ENCODE data around the gene DOK3. TPM values are rescaled to one million over a fixed set of nuclear protein-coding genes. Genes with fewer than 3 reads are reported as not detected.

DOK3 gene
- total and polyA plus RNA-seq, 2 of the 13 experiments (the other 11 are each of a cell fraction or from before 2014, with no cell fraction given) = 1.4 to 1.5 TPM

DNA sequence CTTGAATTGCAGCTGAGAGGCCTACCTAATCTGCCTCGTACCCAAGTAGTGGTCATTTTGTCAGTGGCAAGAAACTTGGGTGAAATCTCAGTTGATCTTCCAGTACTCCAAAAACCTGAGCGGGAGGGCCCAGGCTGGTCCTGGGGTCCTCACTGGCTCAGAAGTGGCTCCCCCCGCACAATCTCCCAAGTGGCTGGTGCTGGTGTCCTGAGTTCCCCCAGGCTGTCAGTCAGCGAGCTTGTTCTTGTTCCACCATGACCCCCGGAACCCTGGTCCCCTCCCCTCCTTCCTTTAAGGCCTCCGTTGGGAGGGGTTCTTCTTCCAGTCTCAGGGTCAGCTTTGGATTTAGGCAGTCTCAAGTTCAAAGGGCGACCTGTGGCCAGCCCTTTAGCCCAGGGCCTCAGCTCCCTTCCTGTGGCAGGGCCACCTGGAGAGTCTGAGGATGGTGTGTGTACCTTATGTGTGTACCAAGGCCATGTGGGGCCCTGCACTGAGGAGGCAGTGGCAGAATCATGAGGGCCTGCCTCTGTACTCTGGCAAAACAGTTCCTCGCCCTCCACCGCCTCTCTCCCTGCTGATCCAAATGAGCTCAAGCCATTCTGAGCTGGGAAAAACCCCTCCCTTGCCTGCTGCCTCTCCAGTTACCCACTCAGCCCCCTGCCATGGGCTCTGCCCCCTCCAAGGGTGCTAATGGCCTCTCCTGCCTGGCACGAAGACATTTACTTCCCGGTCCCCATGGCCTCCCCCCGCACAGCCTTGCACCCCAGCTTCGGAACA, 31.7 kb downstream of the DOK3 start (continued):
- TF ChIP-seq, protein P1, sequence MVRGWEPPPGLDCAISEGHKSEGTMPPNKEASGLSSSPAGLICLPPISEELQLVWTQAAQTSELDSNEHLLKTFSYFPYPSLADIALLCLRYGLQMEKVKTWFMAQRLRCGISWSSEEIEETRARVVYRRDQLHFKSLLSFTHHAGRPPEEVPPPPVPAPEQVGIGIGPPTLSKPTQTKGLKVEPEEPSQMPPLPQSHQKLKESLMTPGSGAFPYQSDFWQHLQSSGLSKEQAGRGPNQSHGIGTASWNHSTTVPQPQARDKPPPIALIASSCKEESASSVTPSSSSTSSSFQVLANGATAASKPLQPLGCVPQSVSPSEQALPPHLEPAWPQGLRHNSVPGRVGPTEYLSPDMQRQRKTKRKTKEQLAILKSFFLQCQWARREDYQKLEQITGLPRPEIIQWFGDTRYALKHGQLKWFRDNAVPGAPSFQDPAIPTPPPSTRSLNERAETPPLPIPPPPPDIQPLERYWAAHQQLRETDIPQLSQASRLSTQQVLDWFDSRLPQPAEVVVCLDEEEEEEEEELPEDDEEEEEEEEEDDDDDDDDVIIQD (CRISPR knock-in tag; IDR thresholded peaks at IDR 0.05; ENCODE audit: low read depth) = no peak
- TF ChIP-seq ZFX (CRISPR knock-in tag; IDR thresholded peaks at IDR 0.05; ENCODE audit: low read depth) (peak; percentile 59), MYC (CRISPR knock-in tag; IDR thresholded peaks at IDR 0.05; ENCODE audit: borderline replicate concordance) (no peak), RARG (CRISPR knock-in tag; IDR thresholded peaks at IDR 0.05; ENCODE audit: low read depth) (no peak)
- TF ChIP-seq, protein P2, sequence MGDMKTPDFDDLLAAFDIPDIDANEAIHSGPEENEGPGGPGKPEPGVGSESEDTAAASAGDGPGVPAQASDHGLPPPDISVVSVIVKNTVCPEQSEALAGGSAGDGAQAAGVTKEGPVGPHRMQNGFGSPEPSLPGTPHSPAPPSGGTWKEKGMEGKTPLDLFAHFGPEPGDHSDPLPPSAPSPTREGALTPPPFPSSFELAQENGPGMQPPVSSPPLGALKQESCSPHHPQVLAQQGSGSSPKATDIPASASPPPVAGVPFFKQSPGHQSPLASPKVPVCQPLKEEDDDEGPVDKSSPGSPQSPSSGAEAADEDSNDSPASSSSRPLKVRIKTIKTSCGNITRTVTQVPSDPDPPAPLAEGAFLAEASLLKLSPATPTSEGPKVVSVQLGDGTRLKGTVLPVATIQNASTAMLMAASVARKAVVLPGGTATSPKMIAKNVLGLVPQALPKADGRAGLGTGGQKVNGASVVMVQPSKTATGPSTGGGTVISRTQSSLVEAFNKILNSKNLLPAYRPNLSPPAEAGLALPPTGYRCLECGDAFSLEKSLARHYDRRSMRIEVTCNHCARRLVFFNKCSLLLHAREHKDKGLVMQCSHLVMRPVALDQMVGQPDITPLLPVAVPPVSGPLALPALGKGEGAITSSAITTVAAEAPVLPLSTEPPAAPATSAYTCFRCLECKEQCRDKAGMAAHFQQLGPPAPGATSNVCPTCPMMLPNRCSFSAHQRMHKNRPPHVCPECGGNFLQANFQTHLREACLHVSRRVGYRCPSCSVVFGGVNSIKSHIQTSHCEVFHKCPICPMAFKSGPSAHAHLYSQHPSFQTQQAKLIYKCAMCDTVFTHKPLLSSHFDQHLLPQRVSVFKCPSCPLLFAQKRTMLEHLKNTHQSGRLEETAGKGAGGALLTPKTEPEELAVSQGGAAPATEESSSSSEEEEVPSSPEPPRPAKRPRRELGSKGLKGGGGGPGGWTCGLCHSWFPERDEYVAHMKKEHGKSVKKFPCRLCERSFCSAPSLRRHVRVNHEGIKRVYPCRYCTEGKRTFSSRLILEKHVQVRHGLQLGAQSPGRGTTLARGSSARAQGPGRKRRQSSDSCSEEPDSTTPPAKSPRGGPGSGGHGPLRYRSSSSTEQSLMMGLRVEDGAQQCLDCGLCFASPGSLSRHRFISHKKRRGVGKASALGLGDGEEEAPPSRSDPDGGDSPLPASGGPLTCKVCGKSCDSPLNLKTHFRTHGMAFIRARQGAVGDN (CRISPR knock-in tag; IDR thresholded peaks at IDR 0.05) = peak; percentile 48
- TF ChIP-seq, protein P3, sequence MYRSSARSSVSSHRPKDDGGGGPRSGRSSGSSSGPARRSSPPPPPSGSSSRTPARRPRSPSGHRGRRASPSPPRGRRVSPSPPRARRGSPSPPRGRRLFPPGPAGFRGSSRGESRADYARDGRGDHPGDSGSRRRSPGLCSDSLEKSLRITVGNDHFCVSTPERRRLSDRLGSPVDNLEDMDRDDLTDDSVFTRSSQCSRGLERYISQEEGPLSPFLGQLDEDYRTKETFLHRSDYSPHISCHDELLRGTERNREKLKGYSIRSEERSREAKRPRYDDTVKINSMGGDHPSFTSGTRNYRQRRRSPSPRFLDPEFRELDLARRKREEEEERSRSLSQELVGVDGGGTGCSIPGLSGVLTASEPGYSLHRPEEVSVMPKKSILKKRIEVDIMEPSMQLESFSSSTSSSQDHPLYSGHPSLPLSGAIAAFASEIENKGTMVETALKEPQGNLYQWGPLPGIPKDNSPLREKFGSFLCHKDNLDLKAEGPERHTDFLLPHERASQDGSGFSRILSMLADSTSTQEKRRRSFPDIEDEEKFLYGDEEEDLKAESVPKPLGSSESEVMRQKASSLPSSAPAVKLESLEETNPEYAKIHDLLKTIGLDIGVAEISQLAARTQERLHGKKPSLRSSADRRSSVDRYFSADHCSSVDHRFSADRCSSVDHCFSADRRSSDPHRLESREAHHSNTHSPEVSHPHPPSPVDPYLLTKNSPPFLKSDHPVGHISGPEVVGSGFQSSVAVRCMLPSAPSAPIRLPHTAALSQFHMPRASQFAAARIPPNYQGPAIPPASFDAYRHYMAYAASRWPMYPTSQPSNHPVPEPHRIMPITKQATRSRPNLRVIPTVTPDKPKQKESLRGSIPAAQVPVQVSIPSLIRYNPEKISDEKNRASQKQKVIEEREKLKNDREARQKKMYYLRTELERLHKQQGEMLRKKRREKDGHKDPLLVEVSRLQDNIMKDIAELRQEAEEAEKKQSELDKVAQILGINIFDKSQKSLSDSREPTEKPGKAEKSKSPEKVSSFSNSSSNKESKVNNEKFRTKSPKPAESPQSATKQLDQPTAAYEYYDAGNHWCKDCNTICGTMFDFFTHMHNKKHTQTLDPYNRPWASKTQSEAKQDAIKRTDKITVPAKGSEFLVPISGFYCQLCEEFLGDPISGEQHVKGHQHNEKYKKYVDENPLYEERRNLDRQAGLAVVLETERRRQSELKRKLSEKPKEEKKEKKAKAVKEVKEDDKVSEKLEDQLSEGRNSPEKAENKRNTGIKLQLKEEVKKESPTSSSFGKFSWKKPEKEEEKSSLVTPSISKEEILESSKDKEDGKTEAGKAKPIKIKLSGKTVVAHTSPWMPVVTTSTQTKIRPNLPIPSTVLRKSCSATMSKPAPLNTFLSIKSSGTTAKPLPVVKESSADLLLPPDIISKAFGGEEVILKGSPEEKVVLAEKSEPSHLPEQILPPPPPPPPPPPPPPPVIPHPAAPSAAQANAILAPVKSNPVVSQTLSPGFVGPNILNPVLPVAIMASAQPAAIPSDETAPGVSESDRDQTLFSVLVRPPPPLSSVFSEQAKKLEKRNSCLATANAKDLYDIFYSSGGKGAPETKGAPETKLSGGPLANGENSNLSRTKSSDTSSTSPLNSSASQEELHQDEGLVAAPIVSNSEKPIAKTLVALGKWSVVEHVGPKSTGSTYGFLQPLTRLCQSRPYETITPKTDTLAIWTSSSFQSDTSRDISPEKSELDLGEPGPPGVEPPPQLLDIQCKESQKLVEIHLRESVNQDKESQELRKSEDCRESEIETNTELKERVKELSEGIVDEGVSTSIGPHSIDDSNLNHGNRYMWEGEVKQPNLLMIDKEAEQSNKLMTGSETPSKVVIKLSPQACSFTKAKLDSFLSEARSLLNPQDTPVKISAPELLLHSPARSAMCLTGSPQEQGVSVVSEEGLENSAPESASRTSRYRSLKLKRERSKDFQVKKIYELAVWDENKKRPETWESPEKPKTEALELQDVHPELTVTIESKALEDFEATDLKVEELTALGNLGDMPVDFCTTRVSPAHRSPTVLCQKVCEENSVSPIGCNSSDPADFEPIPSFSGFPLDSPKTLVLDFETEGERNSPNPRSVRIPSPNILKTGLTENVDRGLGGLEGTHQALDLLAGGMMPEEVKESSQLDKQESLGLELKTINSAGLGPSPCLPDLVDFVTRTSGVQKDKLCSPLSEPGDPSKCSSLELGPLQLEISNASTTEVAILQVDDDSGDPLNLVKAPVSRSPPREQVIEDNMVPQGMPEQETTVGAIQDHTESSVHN (CRISPR knock-in tag; IDR thresholded peaks at IDR 0.05) = no peak
- TF ChIP-seq, protein P4, sequence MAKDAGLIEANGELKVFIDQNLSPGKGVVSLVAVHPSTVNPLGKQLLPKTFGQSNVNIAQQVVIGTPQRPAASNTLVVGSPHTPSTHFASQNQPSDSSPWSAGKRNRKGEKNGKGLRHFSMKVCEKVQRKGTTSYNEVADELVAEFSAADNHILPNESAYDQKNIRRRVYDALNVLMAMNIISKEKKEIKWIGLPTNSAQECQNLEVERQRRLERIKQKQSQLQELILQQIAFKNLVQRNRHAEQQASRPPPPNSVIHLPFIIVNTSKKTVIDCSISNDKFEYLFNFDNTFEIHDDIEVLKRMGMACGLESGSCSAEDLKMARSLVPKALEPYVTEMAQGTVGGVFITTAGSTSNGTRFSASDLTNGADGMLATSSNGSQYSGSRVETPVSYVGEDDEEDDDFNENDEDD (CRISPR knock-in tag; IDR thresholded peaks at IDR 0.05; ENCODE audit: borderline replicate concordance) = no peak
